Astrocyte of the cerebellum (primary cell): ENCODE data around the gene KLHL17.
A peak's percentile ranks its signal among the peaks of the same experiment; 100 is the strongest.

Experiments used
- DNase-seq: peaks from one replicate; pipeline ENCODE4 v3.0.0-alpha.2; 2011; ENCODE audit warnings: low read depth
- H3K4me3 ChIP-seq: 2 replicates; pipeline ENCODE4 v1.5.1; 2011; ENCODE audit warnings: mild to moderate bottlenecking, low read depth, low read length, moderate library complexity
- in situ Hi-C: cut with HindIII; loops from 2 replicates; pipeline ENCODE4 v1.10.0; 2017; ENCODE audit warnings: low sequenced_read_pairs
- TF ChIP-seq, protein P1 (sequence below): IDR thresholded peaks from 2 replicates; pipeline ENCODE4 v1.5.1; 2012; ENCODE audit warnings: low read length, low read depth, moderate library complexity, mild to moderate bottlenecking; ENCODE audit errors: missing control alignments

Gene KLHL17

DNA sequence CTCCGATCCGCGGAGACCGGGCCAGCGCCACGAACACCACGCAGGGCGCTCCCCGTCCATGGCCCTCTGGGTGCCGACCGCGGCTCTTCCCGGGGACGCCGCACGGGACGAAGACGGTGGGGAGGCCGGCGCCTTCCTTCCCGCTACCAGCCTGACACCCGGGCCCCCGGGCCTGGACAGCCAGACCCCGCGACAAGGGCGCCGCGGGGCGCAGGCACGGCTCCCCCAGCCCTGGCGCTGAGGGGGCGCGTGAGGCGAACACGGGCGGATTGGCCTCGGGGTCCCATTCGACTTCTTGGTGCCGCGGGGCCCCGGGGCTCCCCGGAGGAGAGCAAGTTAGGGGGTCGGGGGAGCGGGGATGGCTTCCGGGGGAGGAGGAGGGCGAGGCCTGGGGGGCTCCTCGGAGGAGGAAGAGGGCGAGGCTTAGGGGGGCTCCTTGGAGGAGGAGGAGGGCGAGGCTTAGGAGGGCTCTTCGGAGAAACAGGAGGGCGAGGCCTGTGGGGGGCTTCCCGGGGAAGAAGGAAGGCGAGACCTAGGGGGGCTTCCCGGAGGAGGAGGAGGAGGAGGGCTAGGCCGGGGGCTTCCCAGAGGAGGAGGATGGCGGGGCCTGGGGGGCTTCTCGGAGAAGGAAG, 537 bp upstream of the KLHL17 start:
- in situ Hi-C loops, result no loop called here
- TF ChIP-seq, protein P1, sequence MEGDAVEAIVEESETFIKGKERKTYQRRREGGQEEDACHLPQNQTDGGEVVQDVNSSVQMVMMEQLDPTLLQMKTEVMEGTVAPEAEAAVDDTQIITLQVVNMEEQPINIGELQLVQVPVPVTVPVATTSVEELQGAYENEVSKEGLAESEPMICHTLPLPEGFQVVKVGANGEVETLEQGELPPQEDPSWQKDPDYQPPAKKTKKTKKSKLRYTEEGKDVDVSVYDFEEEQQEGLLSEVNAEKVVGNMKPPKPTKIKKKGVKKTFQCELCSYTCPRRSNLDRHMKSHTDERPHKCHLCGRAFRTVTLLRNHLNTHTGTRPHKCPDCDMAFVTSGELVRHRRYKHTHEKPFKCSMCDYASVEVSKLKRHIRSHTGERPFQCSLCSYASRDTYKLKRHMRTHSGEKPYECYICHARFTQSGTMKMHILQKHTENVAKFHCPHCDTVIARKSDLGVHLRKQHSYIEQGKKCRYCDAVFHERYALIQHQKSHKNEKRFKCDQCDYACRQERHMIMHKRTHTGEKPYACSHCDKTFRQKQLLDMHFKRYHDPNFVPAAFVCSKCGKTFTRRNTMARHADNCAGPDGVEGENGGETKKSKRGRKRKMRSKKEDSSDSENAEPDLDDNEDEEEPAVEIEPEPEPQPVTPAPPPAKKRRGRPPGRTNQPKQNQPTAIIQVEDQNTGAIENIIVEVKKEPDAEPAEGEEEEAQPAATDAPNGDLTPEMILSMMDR, result no peak
- DNase-seq, result no peak
- peak overlapping the region; percentile 59 for H3K4me3 ChIP-seq

DNA sequence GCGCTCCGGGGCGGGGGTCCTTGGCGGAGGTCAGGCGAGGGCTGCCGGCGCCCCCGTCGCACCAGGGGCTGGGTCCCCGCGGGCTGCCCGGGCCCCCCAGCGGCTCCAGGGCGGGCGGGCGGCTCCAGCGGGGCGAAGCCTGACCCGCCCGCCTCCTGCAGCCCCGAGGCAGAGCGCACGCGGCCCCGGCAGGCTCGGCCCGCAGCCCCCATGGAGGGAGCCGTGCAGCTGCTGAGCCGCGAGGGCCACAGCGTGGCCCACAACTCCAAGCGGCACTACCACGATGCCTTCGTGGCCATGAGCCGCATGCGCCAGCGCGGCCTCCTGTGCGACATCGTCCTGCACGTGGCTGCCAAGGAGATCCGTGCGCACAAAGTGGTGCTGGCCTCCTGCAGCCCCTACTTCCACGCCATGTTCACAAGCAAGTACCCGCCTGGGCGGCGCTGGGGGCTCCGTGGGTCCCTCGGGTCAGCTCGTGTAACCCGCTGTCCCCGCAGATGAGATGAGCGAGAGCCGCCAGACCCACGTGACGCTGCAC, 817 bp downstream of the KLHL17 start:
- TF ChIP-seq, protein P1, result no peak
- in situ Hi-C loops, result no loop called here
- peak overlapping the region; percentile 59 for H3K4me3 ChIP-seq
- DNase-seq, result no peak

DNA sequence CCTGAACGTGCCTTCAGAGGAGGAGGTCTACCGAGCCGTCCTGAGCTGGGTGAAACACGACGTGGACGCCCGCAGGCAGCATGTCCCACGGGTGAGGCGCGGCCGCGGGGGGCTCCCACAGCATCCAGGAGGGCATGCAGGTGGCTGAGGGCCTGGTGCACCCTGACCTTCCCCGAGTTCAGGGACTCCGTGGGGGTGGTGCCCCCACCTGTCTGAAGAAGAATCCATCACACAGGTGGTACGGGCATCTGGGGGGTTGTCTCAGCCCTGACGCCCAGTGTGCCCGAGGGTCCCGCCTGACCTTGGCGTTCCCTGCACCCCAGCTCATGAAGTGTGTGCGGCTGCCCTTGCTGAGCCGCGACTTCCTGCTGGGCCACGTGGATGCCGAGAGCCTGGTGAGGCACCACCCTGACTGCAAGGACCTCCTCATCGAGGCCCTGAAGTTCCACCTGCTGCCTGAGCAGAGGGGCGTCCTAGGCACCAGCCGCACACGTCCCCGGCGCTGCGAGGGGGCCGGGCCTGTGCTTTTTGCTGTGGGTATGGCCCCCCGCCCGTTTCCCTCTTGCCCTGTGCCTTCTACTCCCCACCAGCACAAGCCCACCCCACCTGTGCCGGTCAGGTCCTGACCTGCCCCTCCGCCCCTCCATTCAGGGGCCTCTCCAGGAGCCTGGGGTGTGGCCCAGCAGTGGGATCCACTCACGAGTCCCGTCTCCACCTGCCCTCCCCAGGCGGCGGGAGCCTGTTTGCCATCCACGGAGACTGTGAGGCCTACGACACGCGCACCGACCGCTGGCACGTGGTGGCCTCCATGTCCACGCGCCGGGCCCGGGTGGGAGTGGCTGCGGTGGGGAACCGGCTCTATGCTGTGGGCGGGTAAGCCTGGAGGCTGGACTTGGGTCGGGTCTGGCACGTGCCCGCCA, 2.3 kb downstream of the KLHL17 start:
- TF ChIP-seq, protein P1, result no peak
- no peak for DNase-seq
- in situ Hi-C loops, result no loop called here
- no peak overlapping the region for H3K4me3 ChIP-seq

DNA sequence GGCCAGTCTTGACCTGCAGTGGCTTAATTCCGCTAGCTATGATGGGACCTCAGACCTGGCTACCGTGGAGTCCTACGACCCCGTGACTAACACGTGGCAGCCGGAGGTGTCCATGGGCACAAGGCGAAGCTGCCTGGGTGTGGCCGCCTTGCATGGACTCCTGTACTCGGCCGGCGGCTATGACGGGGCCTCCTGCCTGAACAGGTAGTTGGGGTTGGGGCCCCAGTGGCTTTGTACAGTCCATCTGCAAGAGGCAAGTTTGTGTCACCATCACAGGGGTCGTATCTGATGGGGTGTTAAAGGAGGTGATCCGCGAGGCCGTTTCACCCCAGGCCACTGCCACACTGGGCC, 2.9 kb downstream of the KLHL17 start:
- TF ChIP-seq, protein P1, result no peak
- no peak for DNase-seq

DNA sequence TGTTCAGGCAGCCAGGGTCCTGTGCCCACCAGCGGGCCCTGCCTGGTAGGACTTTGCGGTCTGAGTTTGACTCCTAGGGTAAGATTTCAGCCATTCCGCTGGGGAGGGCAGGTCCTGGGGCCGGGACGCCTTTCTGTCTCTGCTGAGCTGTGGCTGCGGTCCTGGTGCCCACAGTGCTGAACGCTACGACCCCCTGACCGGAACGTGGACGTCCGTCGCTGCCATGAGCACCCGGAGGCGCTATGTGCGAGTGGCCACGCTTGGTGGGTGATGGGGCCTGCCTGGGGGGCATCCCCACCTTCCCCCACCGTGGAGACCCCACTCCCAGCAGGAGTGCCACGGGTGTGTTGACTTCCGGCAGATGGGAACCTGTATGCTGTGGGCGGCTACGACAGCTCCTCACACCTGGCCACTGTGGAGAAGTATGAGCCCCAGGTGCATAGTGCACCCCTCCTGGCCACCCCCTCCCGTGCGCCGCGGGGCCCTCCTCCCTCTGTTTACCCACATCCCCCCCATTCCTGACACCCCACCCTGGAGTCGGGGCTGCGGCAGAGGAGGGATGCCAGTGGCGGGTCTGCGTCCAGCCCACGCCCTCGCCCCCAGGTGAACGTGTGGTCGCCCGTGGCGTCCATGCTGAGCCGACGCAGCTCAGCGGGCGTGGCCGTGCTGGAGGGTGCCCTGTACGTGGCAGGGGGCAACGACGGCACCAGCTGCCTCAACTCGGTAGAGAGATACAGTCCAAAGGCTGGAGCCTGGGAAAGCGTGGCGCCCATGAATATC, 3.6 kb downstream of the KLHL17 start:
- TF ChIP-seq, protein P1, result no peak
- no peak overlapping the region for H3K4me3 ChIP-seq
- in situ Hi-C loops, result no loop called here
- no peak for DNase-seq

More for the DNA sequence above, 2.9 kb downstream of the KLHL17 start:
- in situ Hi-C loops, result no loop called here
- no peak overlapping the region for H3K4me3 ChIP-seq
